GM18519 (cell line): ENCODE data around the gene NEU4.
A peak's percentile ranks its signal among the peaks of the same experiment; 100 is the strongest.
"Not testable (repeated sequence)": the region's sequence is repeated elsewhere in the genome, so short reads cannot be mapped to it uniquely, and the experiment has no call there.

Experiments
- ATAC-seq: cut with Tn5 transposase; IDR thresholded peaks from one replicate; pipeline ENCODE4 v1.9.1; 2021; ENCODE audit warnings: mild to moderate bottlenecking, moderate library complexity; ENCODE audit not compliant: unreplicated experiment, low FRiP score

NEU4 gene

DNA sequence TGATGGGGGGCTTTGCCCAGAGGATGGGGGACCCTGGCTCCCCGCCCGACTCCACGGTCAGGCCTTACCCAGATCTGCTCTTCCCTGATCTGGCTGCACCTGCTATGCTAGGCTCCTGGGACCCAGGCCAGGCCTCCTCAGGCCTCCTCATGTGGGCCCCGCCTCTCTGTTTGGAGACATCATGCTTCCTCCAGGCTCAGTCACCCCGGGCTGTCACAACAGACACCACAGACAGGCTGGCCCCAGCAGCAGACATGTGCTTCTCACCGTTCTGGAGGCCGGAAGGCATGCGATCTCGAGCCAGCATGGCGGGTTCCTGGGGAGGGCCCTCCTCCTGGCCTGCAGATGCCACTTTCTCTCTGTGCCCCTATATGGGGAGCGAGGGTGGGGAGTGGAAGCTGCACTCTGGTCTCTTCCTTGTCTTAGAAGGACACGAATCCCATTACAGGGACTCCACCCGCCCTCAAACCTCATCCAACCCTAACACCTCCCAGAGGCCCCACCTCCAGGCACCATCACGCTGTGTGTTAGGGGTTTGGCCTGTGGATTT is 10.8 kb upstream of the NEU4 start:
- no peak for ATAC-seq

- no peak for ATAC-seq
Observed at GRCh38 chr2:241798631-241799521, 10.1 kb upstream of the NEU4 start.

DNA sequence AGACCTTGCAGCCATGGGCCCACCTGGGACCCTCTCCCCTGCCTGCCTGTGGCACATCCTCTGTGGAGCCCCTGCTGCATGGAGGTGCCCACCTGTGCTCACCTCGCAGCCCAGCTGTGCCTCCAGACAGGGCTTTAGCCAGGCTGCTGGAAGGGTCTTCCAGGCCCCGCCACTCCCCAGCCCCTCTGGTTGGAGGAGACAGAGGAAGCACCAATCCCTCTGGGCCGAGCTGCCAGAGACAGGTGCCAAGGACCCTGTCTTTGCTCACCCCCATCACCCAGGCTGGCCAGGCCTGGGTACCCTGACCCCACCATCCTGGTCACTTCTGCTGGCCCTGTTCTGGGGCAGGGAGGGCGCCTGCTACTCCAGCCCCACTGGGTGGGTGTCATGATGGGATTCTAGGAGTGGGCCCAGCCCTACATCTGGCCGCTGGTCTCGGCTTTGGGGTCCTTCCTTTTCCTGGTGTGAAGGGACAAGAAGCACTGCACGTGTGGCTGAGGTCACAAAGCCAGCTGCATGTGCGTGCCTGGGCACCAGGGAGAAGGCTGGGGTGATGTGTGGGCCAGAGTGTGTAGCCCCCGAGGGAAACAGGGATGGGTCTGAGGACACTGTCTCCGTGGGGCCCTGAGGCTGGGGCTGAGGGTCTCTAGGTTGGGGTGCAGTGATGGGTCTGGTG is 9.3 kb upstream of the NEU4 start:
- ATAC-seq: no peak

- not testable (repeated sequence) for ATAC-seq
Observed at GRCh38 chr2:241800198-241800903, 8.6 kb upstream of the NEU4 start.

- no peak for ATAC-seq
Observed at GRCh38 chr2:241801611-241802420, 7.2 kb upstream of the NEU4 start.

DNA sequence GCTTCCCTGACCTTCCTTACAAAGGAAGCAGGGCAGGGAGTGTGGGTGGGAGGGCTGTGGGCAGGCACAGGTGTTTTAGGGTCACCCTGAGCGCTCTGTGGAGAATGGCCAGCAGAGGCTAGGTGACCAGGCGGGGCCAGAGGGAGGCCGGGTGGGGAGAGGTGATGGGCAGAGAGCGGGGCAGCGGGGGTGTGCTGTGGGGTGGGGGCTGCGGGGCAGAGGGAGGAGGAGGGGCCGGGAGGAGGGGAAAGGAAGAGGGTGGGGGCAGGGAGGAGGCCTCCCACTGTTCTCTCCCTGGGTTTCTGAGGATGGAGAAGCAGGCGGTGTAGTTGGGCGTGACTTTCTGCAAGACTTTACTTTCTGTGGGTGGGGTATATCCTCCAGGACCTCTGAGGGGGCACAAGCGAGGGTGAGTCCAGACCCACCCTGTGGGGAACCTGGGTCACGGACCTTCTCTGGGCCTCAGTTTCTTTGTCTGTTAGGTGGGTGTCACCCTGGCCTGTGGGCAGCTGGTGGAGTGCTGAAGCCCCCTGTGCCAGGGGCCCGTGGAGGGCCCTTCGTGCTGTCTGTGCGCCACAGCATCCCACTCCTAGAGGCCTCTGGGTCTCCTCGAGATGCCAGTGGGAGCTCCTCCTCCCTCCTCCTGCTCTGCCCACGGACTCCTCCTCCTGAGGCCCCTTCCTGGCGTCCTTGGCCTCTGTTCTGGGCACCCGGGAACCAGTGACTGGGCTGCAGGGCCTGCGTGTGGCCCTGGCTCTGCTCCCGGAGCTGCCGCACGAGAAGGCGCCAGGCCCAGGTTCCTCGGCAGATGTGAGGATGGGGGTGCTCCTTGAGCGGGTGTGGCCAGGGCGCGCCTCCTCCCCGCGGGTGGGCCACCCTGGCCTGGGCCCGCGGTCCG is 6.3 kb upstream of the NEU4 start:
- ATAC-seq: no peak

DNA sequence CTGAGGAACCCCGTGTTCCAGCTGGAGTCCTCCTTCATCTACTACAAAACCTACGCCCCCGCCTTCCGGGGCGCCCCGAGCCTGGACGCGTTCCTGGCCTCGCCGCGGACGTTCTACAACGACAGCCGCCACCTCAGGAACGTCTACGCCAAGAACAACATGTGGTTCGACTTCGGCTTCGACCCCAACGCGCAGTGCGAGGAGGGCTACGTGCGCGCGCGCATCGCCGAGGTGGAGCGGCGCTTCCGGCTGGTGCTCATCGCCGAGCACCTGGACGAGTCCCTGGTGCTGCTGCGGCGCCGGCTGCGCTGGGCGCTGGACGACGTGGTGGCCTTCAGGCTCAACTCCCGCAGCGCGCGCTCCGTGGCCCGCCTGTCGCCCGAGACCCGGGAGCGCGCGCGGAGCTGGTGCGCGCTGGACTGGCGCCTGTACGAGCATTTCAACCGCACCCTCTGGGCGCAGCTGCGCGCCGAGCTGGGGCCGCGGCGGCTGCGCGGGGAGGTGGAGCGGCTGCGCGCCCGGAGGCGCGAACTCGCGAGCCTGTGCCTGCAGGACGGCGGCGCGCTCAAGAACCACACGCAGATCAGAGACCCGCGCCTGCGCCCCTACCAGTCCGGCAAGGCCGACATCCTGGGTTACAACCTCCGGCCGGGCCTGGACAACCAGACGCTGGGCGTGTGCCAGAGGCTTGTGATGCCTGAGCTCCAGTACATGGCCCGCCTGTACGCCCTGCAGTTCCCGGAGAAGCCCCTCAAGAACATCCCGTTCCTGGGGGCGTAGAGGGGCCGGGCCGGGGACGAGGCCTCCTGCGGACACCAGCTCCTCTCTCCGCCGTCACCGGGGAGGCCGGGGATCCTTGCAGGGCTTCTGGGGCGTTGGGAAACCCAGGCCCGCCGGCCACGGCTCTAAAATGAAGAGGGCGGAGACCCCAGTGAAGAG is 5.3 kb upstream of the NEU4 start:
- peak; percentile 54 for ATAC-seq

DNA sequence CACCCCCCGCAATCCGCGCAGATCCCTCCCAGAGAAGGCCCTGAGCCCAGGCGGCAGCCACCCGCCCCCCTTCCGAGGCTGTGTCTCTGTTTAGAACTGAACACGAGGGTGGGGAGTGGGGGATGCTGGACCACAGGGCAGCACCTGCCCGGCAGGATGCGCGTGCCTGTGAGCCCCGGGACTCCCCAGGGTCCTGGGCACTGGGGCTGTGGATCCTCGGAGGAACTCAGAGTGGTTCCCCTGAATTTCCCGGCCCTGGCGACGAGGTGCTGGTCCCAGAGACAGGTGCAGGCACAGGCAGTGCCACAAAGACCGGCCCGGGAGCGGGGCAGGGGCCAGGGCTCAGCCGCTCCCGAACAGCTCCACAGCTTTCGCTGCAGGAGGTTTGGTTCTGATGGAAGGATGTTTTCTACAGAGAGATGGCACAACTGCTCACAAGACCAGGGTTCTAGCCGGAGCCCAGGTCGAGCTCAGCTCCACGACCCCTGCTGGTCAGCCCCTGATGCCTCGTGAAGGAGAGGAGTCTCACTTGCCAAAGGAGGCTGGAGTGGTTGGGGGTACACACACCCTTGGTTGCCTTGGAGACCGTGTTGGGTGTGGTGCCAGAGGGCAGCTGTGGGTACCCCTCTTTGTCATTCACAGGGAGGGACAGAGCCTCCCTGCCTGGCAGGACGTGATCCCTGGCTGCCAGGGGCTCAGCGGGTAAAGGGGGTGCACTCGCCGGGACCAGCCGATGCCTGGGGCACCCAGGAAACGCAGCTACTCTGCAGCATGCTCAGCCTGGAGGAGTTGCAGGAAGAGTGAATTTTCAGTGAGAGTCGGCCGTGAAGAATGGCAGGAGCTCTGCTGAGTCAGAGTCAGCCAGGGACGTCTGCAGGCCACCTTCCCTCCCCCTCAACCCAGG is 4.4 kb upstream of the NEU4 start:
- no peak for ATAC-seq

- not testable (repeated sequence) for ATAC-seq
Observed at GRCh38 chr2:241806217-241806616, 2.8 kb upstream of the NEU4 start.

- no peak for ATAC-seq
Observed at GRCh38 chr2:241808051-241808720, 807 bp upstream of the NEU4 start.

GRCh38 chr2:241809383-241810306 is 652 bp downstream of the NEU4 start:
- no peak for ATAC-seq

GRCh38 chr2:241810307-241811200 is 1.6 kb downstream of the NEU4 start:
- ATAC-seq: no peak

DNA sequence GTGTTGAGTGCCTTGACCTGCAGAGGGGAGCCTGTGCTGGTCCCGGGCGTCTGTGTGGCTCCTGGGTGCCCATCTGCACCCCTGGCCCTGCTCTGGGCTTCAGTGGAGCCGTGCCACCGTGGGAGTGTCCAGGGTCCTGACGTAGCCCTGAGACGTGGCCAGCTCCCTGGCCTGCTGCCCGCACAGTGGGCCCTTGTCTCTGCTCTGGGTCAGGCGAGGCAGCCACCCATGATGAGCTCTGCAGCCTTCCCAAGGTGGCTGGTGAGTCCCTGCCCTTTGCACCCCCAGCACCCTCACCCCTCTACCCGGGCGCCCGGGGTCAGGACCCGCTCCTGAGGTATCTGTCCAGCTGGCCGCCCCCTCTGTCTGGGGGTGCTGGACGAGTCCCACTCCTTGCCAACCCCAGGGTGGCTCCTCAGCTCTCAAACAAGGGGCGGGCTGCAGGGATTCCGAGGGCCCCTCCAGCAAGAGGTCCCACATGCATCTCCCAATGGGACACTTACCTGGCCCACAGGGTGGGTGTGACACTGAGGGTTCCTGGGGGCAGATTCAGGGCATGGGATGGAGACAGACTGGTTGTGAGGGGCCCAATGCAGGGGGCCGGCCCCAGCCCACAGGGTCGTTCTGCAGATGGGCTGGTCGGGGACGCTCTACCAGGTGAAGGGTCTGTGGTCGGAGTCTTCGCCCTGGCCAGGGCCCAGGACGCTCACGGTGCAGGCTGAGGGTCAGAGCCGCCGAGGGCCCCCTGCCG is 2.4 kb downstream of the NEU4 start:
- no peak for ATAC-seq
